ENCODE data around the gene FCGR3A.

Gene FCGR3A

GRCh38 chr1:161494091-161494735, 55.4 kb downstream of the FCGR3A start:
- Histone ChIP-seq H3K9me3 (ENCODE audit: control insufficient read depth, low read length) (no peaks in the 10 kb centered on the region), H3K4me3 (ENCODE audit: low read depth, low read length) (no peak overlapping the region), H3K79me2 (no peaks in the 10 kb centered on the region), H3K36me3 (ENCODE audit: control insufficient read depth, insufficient read depth, low read length) (no peaks in the 10 kb centered on the region), H3K27ac (no peak overlapping the region), H3K9ac (no peak overlapping the region), H3K4me1 (no peaks in the 10 kb centered on the region), H3K27me3 (ENCODE audit: control insufficient read depth, insufficient read depth, low read length) (no peaks in the 10 kb centered on the region), H3K4me2 (ENCODE audit: low read length) (no peak overlapping the region), H2AFZ (no peak overlapping the region)
- TF ChIP-seq, protein P1, sequence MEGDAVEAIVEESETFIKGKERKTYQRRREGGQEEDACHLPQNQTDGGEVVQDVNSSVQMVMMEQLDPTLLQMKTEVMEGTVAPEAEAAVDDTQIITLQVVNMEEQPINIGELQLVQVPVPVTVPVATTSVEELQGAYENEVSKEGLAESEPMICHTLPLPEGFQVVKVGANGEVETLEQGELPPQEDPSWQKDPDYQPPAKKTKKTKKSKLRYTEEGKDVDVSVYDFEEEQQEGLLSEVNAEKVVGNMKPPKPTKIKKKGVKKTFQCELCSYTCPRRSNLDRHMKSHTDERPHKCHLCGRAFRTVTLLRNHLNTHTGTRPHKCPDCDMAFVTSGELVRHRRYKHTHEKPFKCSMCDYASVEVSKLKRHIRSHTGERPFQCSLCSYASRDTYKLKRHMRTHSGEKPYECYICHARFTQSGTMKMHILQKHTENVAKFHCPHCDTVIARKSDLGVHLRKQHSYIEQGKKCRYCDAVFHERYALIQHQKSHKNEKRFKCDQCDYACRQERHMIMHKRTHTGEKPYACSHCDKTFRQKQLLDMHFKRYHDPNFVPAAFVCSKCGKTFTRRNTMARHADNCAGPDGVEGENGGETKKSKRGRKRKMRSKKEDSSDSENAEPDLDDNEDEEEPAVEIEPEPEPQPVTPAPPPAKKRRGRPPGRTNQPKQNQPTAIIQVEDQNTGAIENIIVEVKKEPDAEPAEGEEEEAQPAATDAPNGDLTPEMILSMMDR (IDR thresholded peaks at IDR 0.05) = no peak

GRCh38 chr1:161492827-161493226, 56.8 kb downstream of the FCGR3A start:
- Histone ChIP-seq H3K4me2 (ENCODE audit: low read length) (no peak overlapping the region), H2AFZ (no peak overlapping the region), H3K27me3 (ENCODE audit: control insufficient read depth, insufficient read depth, low read length) (no peaks in the 10 kb centered on the region), H3K4me1 (no peaks in the 10 kb centered on the region), H3K9ac (no peak overlapping the region), H3K4me3 (ENCODE audit: low read depth, low read length) (no peak overlapping the region), H3K9me3 (ENCODE audit: control insufficient read depth, low read length) (no peaks in the 10 kb centered on the region), H3K36me3 (ENCODE audit: control insufficient read depth, insufficient read depth, low read length) (no peaks in the 10 kb centered on the region), H3K27ac (no peak overlapping the region), H3K79me2 (no peaks in the 10 kb centered on the region)
- TF ChIP-seq, protein P1 (IDR thresholded peaks at IDR 0.05) = no peak
